CD1c-positive myeloid dendritic cell (primary cell): ENCODE data around the gene MT1G.
"Not testable (repeated sequence)": the region's sequence is repeated elsewhere in the genome, so short reads cannot be mapped to it uniquely, and the experiment has no call there.

Experiments used
- DNase-seq: peaks from one replicate; pipeline ENCODE4 v3.0.0-alpha.2; 2016; ENCODE audit errors: extremely low spot score

Gene MT1G

GRCh38 chr16:56637814-56638750 lies 29.8 kb downstream of the MT1G start, which contains the start of gene MT1A:
Gene MT1A, plus strand, starts transcription at chr16:56638666. Its CDS starts 73 bp downstream, at chr16:56638739.
- no peak for DNase-seq

GRCh38 chr16:56636616-56637413 lies 31.1 kb downstream of the MT1G start:
- DNase-seq, result no peak

- no peak for DNase-seq
Measured at GRCh38 chr16:56635441-56635967, 32.4 kb downstream of the MT1G start.

GRCh38 chr16:56634715-56635440 lies 33.0 kb downstream of the MT1G start:
- DNase-seq, result no peak

- DNase-seq, result no peak
Measured at GRCh38 chr16:56633535-56633934, 34.3 kb downstream of the MT1G start.

GRCh38 chr16:56632848-56633365 lies 35.0 kb downstream of the MT1G start:
- no peak for DNase-seq

GRCh38 chr16:56632156-56632847 lies 35.6 kb downstream of the MT1G start, which contains the start of gene MT1M:
Gene MT1M, plus strand, starts transcription at chr16:56632659. Its CDS starts 73 bp downstream, at chr16:56632732.
- DNase-seq, result no peak

GRCh38 chr16:56631832-56632155 lies 36.1 kb downstream of the MT1G start:
- no peak for DNase-seq

GRCh38 chr16:56631197-56631596 lies 36.7 kb downstream of the MT1G start:
- DNase-seq, result no peak

- DNase-seq, result peak; percentile 22
Measured at GRCh38 chr16:56630134-56630533, 37.7 kb downstream of the MT1G start.

GRCh38 chr16:56629531-56629930 lies 38.3 kb downstream of the MT1G start:
- no peak for DNase-seq

- no peak for DNase-seq
Measured at GRCh38 chr16:56628486-56629350, 39.1 kb downstream of the MT1G start.

GRCh38 chr16:56626685-56627084 lies 41.2 kb downstream of the MT1G start:
- no peak for DNase-seq

- no peak for DNase-seq
Measured at GRCh38 chr16:56625943-56626654, 41.8 kb downstream of the MT1G start.

- peak; percentile 60 for DNase-seq
Measured at GRCh38 chr16:56625140-56625942, 42.5 kb downstream of the MT1G start, which contains the start of gene MT1E. Gene MT1E, plus strand, starts transcription at chr16:56625781. Its CDS starts 71 bp downstream, at chr16:56625852.

GRCh38 chr16:56623637-56624036 lies 44.2 kb downstream of the MT1G start:
- no peak for DNase-seq

GRCh38 chr16:56623184-56623583 lies 44.7 kb downstream of the MT1G start:
- DNase-seq, result not testable (repeated sequence)
